Measurements from ENCODE around the gene ZC3H14. TPM values are rescaled to one million over a fixed set of nuclear protein-coding genes. Genes with fewer than 3 reads are reported as not detected.

The ZC3H14 gene
- total RNA-seq, 1 experiment from 2014 or later: 90.6 TPM

GRCh38 chr14:88611878-88612277 is 49.0 kb downstream of the ZC3H14 start:
- Histone ChIP-seq H4K5ac (ENCODE audit: insufficient read length, low read depth, low read length) (no peak overlapping the region), H2AFZ (ENCODE audit: low read length) (no peak overlapping the region), H3K18ac (ENCODE audit: insufficient read length, low read depth, low read length) (no peak overlapping the region), H2BK120ac (ENCODE audit: low read depth, low read length, poor library complexity, severe bottlenecking) (no peak overlapping the region), H4K8ac (replicated peaks; ENCODE audit: insufficient read length, low read depth, low read length) (no peak overlapping the region), H3K9ac (ENCODE audit: extremely low read depth, insufficient read length, low read length) (no peak overlapping the region), H3K27ac (ENCODE audit: insufficient read length, low read depth, low read length) (no peak overlapping the region), H3K23me2 (ENCODE audit: insufficient read length, low read depth, low read length, poor library complexity, severe bottlenecking) (no peaks in the 10 kb centered on the region), H3K14ac (ENCODE audit: insufficient read depth, low read length) (no peak overlapping the region), H3K4me2 (ENCODE audit: insufficient read depth, insufficient read length, low read length) (no peak overlapping the region), H3K79me2 (ENCODE audit: insufficient read depth, low read length) (no peaks in the 10 kb centered on the region), H3T11ph (ENCODE audit: low read length) (no peak overlapping the region), H2BK5ac (ENCODE audit: insufficient read length, low read length) (no peak overlapping the region), H3K23ac (ENCODE audit: insufficient read length, low read depth, low read length) (no peak overlapping the region), H2BK15ac (ENCODE audit: low read depth, low read length) (no peak overlapping the region), H3K4me1 (ENCODE audit: insufficient read depth, low read length) (no peaks in the 10 kb centered on the region; the same call in none of the 2 replicates), H3K4ac (ENCODE audit: low read depth, low read length) (no peak overlapping the region), H3K79me1 (ENCODE audit: insufficient read depth, low read depth, low read length, poor library complexity, severe bottlenecking) (no peaks in the 10 kb centered on the region), H2BK12ac (ENCODE audit: insufficient read length, low read depth, low read length) (no peak overlapping the region), H4K91ac (ENCODE audit: insufficient read length, low read depth, low read length) (no peak overlapping the region), H2BK20ac (ENCODE audit: low read depth, low read length, poor library complexity, severe bottlenecking) (no peak overlapping the region), H3K9me3 (ENCODE audit: control insufficient read depth, low read depth, low read length) (no peaks in the 10 kb centered on the region), H3K56ac (ENCODE audit: insufficient read length, low read depth, low read length) (no peak overlapping the region), H3K27me3 (ENCODE audit: insufficient read depth, low read length) (no peaks in the 10 kb centered on the region), H2AK5ac (ENCODE audit: insufficient read length, low read length) (no peak overlapping the region), H4K20me1 (ENCODE audit: control insufficient read depth, insufficient read depth, insufficient read length) (no peaks in the 10 kb centered on the region)
- H3K27me3 Mint-ChIP-seq (ENCODE audit: low read depth): no peaks in the 10 kb centered on the region
- H3K4me1 Mint-ChIP-seq: peaks cover 4 to 16% of the 10 kb centered on the region in 2 experiments
- no peak overlapping the region for H3K4me3 Mint-ChIP-seq
- no CpG with 5 or more reads among the region's 1 CpG for WGBS (ENCODE audit: extremely low coverage, insufficient read length, low lambda C conversion rate)
- no peak for DNase-seq
- peaks cover 45 to 68% (median 66%) of the 10 kb centered on the region in 3 experiments for H3K36me3 Mint-ChIP-seq (ENCODE audit: insufficient read depth in 1 of 3, low read depth in 3 of 3)
- no peak overlapping the region for H3K27ac Mint-ChIP-seq
- H3K9me3 Mint-ChIP-seq: peaks cover 0 to 11% of the 10 kb centered on the region in 2 experiments; a peak in 1 of 5 replicates
- TF ChIP-seq, protein P1, sequence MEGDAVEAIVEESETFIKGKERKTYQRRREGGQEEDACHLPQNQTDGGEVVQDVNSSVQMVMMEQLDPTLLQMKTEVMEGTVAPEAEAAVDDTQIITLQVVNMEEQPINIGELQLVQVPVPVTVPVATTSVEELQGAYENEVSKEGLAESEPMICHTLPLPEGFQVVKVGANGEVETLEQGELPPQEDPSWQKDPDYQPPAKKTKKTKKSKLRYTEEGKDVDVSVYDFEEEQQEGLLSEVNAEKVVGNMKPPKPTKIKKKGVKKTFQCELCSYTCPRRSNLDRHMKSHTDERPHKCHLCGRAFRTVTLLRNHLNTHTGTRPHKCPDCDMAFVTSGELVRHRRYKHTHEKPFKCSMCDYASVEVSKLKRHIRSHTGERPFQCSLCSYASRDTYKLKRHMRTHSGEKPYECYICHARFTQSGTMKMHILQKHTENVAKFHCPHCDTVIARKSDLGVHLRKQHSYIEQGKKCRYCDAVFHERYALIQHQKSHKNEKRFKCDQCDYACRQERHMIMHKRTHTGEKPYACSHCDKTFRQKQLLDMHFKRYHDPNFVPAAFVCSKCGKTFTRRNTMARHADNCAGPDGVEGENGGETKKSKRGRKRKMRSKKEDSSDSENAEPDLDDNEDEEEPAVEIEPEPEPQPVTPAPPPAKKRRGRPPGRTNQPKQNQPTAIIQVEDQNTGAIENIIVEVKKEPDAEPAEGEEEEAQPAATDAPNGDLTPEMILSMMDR (conservative IDR thresholded peaks at IDR 0.05): no peak; the same call in 2 of the 3 replicates
